ENCODE data around the gene USP6NL. TPM values are rescaled to one million over a fixed set of nuclear protein-coding genes. Genes with fewer than 3 reads are reported as not detected.

The USP6NL gene
- total and polyA plus RNA-seq, 10 of the 15 experiments (the other 5 are each of a cell fraction or from before 2014, with no cell fraction given) = 4.0 to 27.7 (median 18.2) TPM

GRCh38 chr10:11573497-11573896, 38.0 kb downstream of the USP6NL start (continued):
- TF ChIP-seq, protein P1, sequence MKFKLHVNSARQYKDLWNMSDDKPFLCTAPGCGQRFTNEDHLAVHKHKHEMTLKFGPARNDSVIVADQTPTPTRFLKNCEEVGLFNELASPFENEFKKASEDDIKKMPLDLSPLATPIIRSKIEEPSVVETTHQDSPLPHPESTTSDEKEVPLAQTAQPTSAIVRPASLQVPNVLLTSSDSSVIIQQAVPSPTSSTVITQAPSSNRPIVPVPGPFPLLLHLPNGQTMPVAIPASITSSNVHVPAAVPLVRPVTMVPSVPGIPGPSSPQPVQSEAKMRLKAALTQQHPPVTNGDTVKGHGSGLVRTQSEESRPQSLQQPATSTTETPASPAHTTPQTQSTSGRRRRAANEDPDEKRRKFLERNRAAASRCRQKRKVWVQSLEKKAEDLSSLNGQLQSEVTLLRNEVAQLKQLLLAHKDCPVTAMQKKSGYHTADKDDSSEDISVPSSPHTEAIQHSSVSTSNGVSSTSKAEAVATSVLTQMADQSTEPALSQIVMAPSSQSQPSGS (IDR thresholded peaks at IDR 0.05; ENCODE audit: low read length) = peak; percentile 26; the same call in 1 of the 2 replicates
- TF ChIP-seq TCF3 (IDR thresholded peaks at IDR 0.05; ENCODE audit: borderline replicate concordance, insufficient read depth, low read depth, low read length) = peak; percentile 57; the same call in 1 of the 2 replicates
- no peak for TF ChIP-seq ASH2L (IDR thresholded peaks at IDR 0.05; ENCODE audit: borderline replicate concordance, low read depth)
- TF ChIP-seq SMAD5 (IDR thresholded peaks at IDR 0.05; ENCODE audit: low read depth) = no peak
- no peak for TF ChIP-seq TAF1 (IDR thresholded peaks at IDR 0.05; ENCODE audit: borderline replicate concordance, low read depth, low read length)
- TF ChIP-seq E2F8 (IDR thresholded peaks at IDR 0.05; ENCODE audit: low read depth, partially characterized antibody) = no peak
- no peak for TF ChIP-seq CEBPB (IDR thresholded peaks at IDR 0.05; ENCODE audit: borderline replicate concordance in 1 of 2, low read depth in 2 of 2, low read length in 2 of 2)
- TF ChIP-seq TCF7 (IDR thresholded peaks at IDR 0.05; ENCODE audit: borderline replicate concordance) = no peak
- TF ChIP-seq STAT3 (IDR thresholded peaks at IDR 0.05; ENCODE audit: low read depth, low read length) = no peak
- TF ChIP-seq ZNF384 (IDR thresholded peaks at IDR 0.05; ENCODE audit: borderline replicate concordance, low read depth, low read length) = no peak
- peak; percentile 20; the same call in 1 of the 2 replicates for TF ChIP-seq JUNB (IDR thresholded peaks at IDR 0.05)
- TF ChIP-seq CREB1 (IDR thresholded peaks at IDR 0.05; ENCODE audit: low read depth) = no peak
- TF ChIP-seq, protein P2, sequence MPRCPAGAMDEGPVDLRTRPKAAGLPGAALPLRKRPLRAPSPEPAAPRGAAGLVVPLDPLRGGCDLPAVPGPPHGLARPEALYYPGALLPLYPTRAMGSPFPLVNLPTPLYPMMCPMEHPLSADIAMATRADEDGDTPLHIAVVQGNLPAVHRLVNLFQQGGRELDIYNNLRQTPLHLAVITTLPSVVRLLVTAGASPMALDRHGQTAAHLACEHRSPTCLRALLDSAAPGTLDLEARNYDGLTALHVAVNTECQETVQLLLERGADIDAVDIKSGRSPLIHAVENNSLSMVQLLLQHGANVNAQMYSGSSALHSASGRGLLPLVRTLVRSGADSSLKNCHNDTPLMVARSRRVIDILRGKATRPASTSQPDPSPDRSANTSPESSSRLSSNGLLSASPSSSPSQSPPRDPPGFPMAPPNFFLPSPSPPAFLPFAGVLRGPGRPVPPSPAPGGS (IDR thresholded peaks at IDR 0.05; ENCODE audit: borderline replicate concordance, insufficient read depth, low read depth, low read length, poor library complexity, severe bottlenecking) = no peak

Measured in GM12878 (cell line).